Measurements from ENCODE around the gene C1QB. TPM values are rescaled to one million over a fixed set of nuclear protein-coding genes. Genes with fewer than 3 reads are reported as not detected.
"Not testable (repeated sequence)": the region's sequence is repeated elsewhere in the genome, so short reads cannot be mapped to it uniquely, and the experiment has no call there.

Gene C1QB
- total RNA-seq, 2 experiments from 2014 or later: not detected

- no peak for DNase-seq
- Mint-ChIP-seq H3K4me3 (no peak overlapping the region), H3K36me3 (no peaks in the 10 kb centered on the region), H3K9me3 (no peaks in the 10 kb centered on the region), H3K4me1 (no peaks in the 10 kb centered on the region), H3K27me3 (peaks cover 42% of the 10 kb centered on the region), H3K27ac (no peak overlapping the region)
Observed at GRCh38 chr1:22670352-22670975, 17.4 kb downstream of the C1QB start.

- no peak overlapping the region for H3K4me3 Mint-ChIP-seq
- H3K9me3 Mint-ChIP-seq: no peaks in the 10 kb centered on the region
- H3K4me1 Mint-ChIP-seq: no peaks in the 10 kb centered on the region
- no peak for DNase-seq
- H3K27ac Mint-ChIP-seq: no peak overlapping the region
- H3K27me3 Mint-ChIP-seq: peaks cover 46% of the 10 kb centered on the region
- no peaks in the 10 kb centered on the region for H3K36me3 Mint-ChIP-seq
Observed at GRCh38 chr1:22671999-22672398, 19.0 kb downstream of the C1QB start.

- Mint-ChIP-seq H3K27ac (no peak overlapping the region), H3K36me3 (no peaks in the 10 kb centered on the region), H3K4me1 (no peaks in the 10 kb centered on the region), H3K4me3 (no peak overlapping the region), H3K9me3 (no peaks in the 10 kb centered on the region), H3K27me3 (peaks cover 46% of the 10 kb centered on the region)
- DNase-seq: no peak
Observed at GRCh38 chr1:22673486-22674409, 20.7 kb downstream of the C1QB start.

GRCh38 chr1:22674410-22674749 lies 21.3 kb downstream of the C1QB start:
- DNase-seq: no peak
- Mint-ChIP-seq H3K4me3 (no peak overlapping the region), H3K9me3 (no peaks in the 10 kb centered on the region), H3K36me3 (no peaks in the 10 kb centered on the region), H3K27me3 (peaks cover 45% of the 10 kb centered on the region), H3K27ac (no peak overlapping the region), H3K4me1 (no peaks in the 10 kb centered on the region)

- DNase-seq, H3K36me3 Mint-ChIP-seq, H3K4me1 Mint-ChIP-seq, H3K9me3 Mint-ChIP-seq, H3K4me3 Mint-ChIP-seq, H3K27ac Mint-ChIP-seq: not testable (repeated sequence)
- H3K27me3 Mint-ChIP-seq: peaks cover 34% of the 10 kb centered on the region
Observed at GRCh38 chr1:22676151-22676550, 23.1 kb downstream of the C1QB start.

- H3K9me3 Mint-ChIP-seq: no peaks in the 10 kb centered on the region
- H3K4me3 Mint-ChIP-seq: no peak overlapping the region
- no peaks in the 10 kb centered on the region for H3K36me3 Mint-ChIP-seq
- H3K27ac Mint-ChIP-seq: no peak overlapping the region
- H3K4me1 Mint-ChIP-seq: no peaks in the 10 kb centered on the region
- no peak for DNase-seq
- H3K27me3 Mint-ChIP-seq: peaks cover 26% of the 10 kb centered on the region
Observed at GRCh38 chr1:22676916-22677583, 24.0 kb downstream of the C1QB start.

- no peak overlapping the region for H3K27ac Mint-ChIP-seq
- H3K27me3 Mint-ChIP-seq: peaks cover 15% of the 10 kb centered on the region
- no peaks in the 10 kb centered on the region for H3K9me3 Mint-ChIP-seq
- DNase-seq: no peak
- H3K4me3 Mint-ChIP-seq: no peak overlapping the region
- H3K4me1 Mint-ChIP-seq: no peaks in the 10 kb centered on the region
- H3K36me3 Mint-ChIP-seq: no peaks in the 10 kb centered on the region
Observed at GRCh38 chr1:22677931-22678896, 25.2 kb downstream of the C1QB start.

- H3K9me3 Mint-ChIP-seq: no peaks in the 10 kb centered on the region
- H3K36me3 Mint-ChIP-seq: no peaks in the 10 kb centered on the region
- no peak overlapping the region for H3K4me3 Mint-ChIP-seq
- peaks cover 4% of the 10 kb centered on the region for H3K27me3 Mint-ChIP-seq
- H3K4me1 Mint-ChIP-seq: no peaks in the 10 kb centered on the region
- DNase-seq: no peak
- H3K27ac Mint-ChIP-seq: no peak overlapping the region
Observed at GRCh38 chr1:22680726-22681125, 27.7 kb downstream of the C1QB start.

GRCh38 chr1:22681556-22682276 lies 28.7 kb downstream of the C1QB start:
- no peak overlapping the region for H3K4me3 Mint-ChIP-seq
- H3K27me3 Mint-ChIP-seq: peaks cover 5% of the 10 kb centered on the region

GRCh38 chr1:22683547-22683946 lies 30.5 kb downstream of the C1QB start:
- H3K4me3 Mint-ChIP-seq: no peak overlapping the region
- peaks cover 7% of the 10 kb centered on the region for H3K27me3 Mint-ChIP-seq
- H3K4me1 Mint-ChIP-seq: no peaks in the 10 kb centered on the region
- DNase-seq: no peak
- H3K36me3 Mint-ChIP-seq: no peaks in the 10 kb centered on the region
- no peak overlapping the region for H3K27ac Mint-ChIP-seq
- no peaks in the 10 kb centered on the region for H3K9me3 Mint-ChIP-seq

More at GRCh38 chr1:22681556-22682276, 28.7 kb downstream of the C1QB start:
- no peak for DNase-seq
- Mint-ChIP-seq H3K9me3 (no peaks in the 10 kb centered on the region), H3K36me3 (no peaks in the 10 kb centered on the region), H3K4me1 (no peaks in the 10 kb centered on the region), H3K27ac (no peak overlapping the region)

- no peaks in the 10 kb centered on the region for H3K9me3 Mint-ChIP-seq
- no peak for DNase-seq
- no peak overlapping the region for H3K4me3 Mint-ChIP-seq
- no peak overlapping the region for H3K27ac Mint-ChIP-seq
- H3K4me1 Mint-ChIP-seq: no peaks in the 10 kb centered on the region
- H3K36me3 Mint-ChIP-seq: no peaks in the 10 kb centered on the region
- H3K27me3 Mint-ChIP-seq: peaks cover 8% of the 10 kb centered on the region
Observed at GRCh38 chr1:22685591-22686059, 32.6 kb downstream of the C1QB start.

GRCh38 chr1:22687191-22687590 lies 34.2 kb downstream of the C1QB start:
- Mint-ChIP-seq H3K9me3 (no peaks in the 10 kb centered on the region), H3K4me3 (no peak overlapping the region), H3K27ac (no peak overlapping the region), H3K27me3 (peaks cover 8% of the 10 kb centered on the region), H3K36me3 (no peaks in the 10 kb centered on the region), H3K4me1 (no peaks in the 10 kb centered on the region)
- DNase-seq: no peak

- no peaks in the 10 kb centered on the region for H3K36me3 Mint-ChIP-seq
- H3K4me1 Mint-ChIP-seq: no peaks in the 10 kb centered on the region
- H3K27me3 Mint-ChIP-seq: peaks cover 8% of the 10 kb centered on the region
Observed at GRCh38 chr1:22688466-22688865, 35.4 kb downstream of the C1QB start.

GRCh38 chr1:22689505-22689904 lies 36.5 kb downstream of the C1QB start:
- H3K27ac Mint-ChIP-seq: no peak overlapping the region
- DNase-seq: no peak
- no peaks in the 10 kb centered on the region for H3K36me3 Mint-ChIP-seq
- H3K4me3 Mint-ChIP-seq: no peak overlapping the region
- peaks cover 8% of the 10 kb centered on the region for H3K27me3 Mint-ChIP-seq
- H3K9me3 Mint-ChIP-seq: no peaks in the 10 kb centered on the region
- no peaks in the 10 kb centered on the region for H3K4me1 Mint-ChIP-seq

More at GRCh38 chr1:22688466-22688865, 35.4 kb downstream of the C1QB start:
- Mint-ChIP-seq H3K27ac (no peak overlapping the region), H3K4me3 (no peak overlapping the region), H3K9me3 (no peaks in the 10 kb centered on the region)
- no peak for DNase-seq

Data from activated naive CD8-positive, alpha-beta T cell treated with anti-CD3 and anti-CD28 coated beads for 36 hours (primary cell).